Measurements from ENCODE around the gene NWD2. TPM values are rescaled to one million over a fixed set of nuclear protein-coding genes. Genes with fewer than 3 reads are reported as not detected.
A peak's percentile ranks its signal among the peaks of the same experiment; 100 is the strongest.

NWD2 gene
- total RNA-seq, 2 donors from 2014 or later: not detected

- peaks cover 91% of the 10 kb centered on the region for H3K27me3 Mint-ChIP-seq (ENCODE audit: insufficient read depth)
- H3K27ac ChIP-seq (ENCODE audit: low read depth, low read length): no peak overlapping the region
- no peaks in the 10 kb centered on the region for H3K36me3 Mint-ChIP-seq (ENCODE audit: low read depth)
- no peaks in the 10 kb centered on the region for H3K4me1 ChIP-seq (ENCODE audit: control insufficient read depth, insufficient read depth, low read length)
- DNase-seq: peak; percentile 66
- no peaks in the 10 kb centered on the region for H3K9me3 Mint-ChIP-seq
- TF ChIP-seq CTCF (conservative IDR thresholded peaks at IDR 0.05): no peak
- H3K9ac ChIP-seq (ENCODE audit: extremely low read depth, low read length, poor library complexity, severe bottlenecking): no peak overlapping the region
- WGBS, 2 experiments (ENCODE audit: insufficient coverage in 1 of 2, insufficient read length in 1 of 2): 0 to 10% methylated on average over 8 to 23 of the region's 23 CpGs
- H3K9me3 ChIP-seq (ENCODE audit: control insufficient read depth, low read length): no peaks in the 10 kb centered on the region
- H3K4me3 ChIP-seq (ENCODE audit: low read length): peak overlapping the region; percentile 77
- peak overlapping the region; percentile 54 for H3K4me3 Mint-ChIP-seq
- no peak overlapping the region for H3K27ac Mint-ChIP-seq
- H3K27me3 ChIP-seq (ENCODE audit: control insufficient read depth, insufficient read depth, low read length, poor library complexity, severe bottlenecking): peaks cover 69% of the 10 kb centered on the region
- no peaks in the 10 kb centered on the region for H3K36me3 ChIP-seq (ENCODE audit: control insufficient read depth, insufficient read depth, low read length)
- H3K4me1 Mint-ChIP-seq: peaks cover 24% of the 10 kb centered on the region
Observed at GRCh38 chr4:37245391-37245954, 930 bp downstream of the NWD2 start.

- Histone ChIP-seq H3K9me3 (ENCODE audit: control insufficient read depth, low read length) (no peaks in the 10 kb centered on the region), H3K9ac (ENCODE audit: extremely low read depth, low read length, poor library complexity, severe bottlenecking) (no peak overlapping the region), H3K27ac (ENCODE audit: low read depth, low read length) (no peak overlapping the region), H3K36me3 (ENCODE audit: control insufficient read depth, insufficient read depth, low read length) (no peaks in the 10 kb centered on the region), H3K4me3 (ENCODE audit: low read length) (no peak overlapping the region), H3K27me3 (ENCODE audit: control insufficient read depth, insufficient read depth, low read length, poor library complexity, severe bottlenecking) (peaks cover 69% of the 10 kb centered on the region), H3K4me1 (ENCODE audit: control insufficient read depth, insufficient read depth, low read length) (no peaks in the 10 kb centered on the region)
- no peaks in the 10 kb centered on the region for H3K9me3 Mint-ChIP-seq
- WGBS, 2 experiments (ENCODE audit: insufficient coverage in 1 of 2, insufficient read length in 1 of 2): 71 to 80% methylated on average over 4 to 6 of the region's 6 CpGs
- no peaks in the 10 kb centered on the region for H3K36me3 Mint-ChIP-seq (ENCODE audit: low read depth)
- no peak for DNase-seq
- peaks cover 79% of the 10 kb centered on the region for H3K27me3 Mint-ChIP-seq (ENCODE audit: insufficient read depth)
- H3K27ac Mint-ChIP-seq: no peak overlapping the region
- H3K4me3 Mint-ChIP-seq: no peak overlapping the region
- H3K4me1 Mint-ChIP-seq: peaks cover 24% of the 10 kb centered on the region
- no peak for TF ChIP-seq CTCF (conservative IDR thresholded peaks at IDR 0.05)
Observed at GRCh38 chr4:37246891-37247290, 2.3 kb downstream of the NWD2 start.

- Histone ChIP-seq H3K4me3 (ENCODE audit: low read length) (no peak overlapping the region), H3K9ac (ENCODE audit: extremely low read depth, low read length, poor library complexity, severe bottlenecking) (no peak overlapping the region), H3K36me3 (ENCODE audit: control insufficient read depth, insufficient read depth, low read length) (no peaks in the 10 kb centered on the region), H3K27ac (ENCODE audit: low read depth, low read length) (no peak overlapping the region), H3K4me1 (ENCODE audit: control insufficient read depth, insufficient read depth, low read length) (no peaks in the 10 kb centered on the region), H3K27me3 (ENCODE audit: control insufficient read depth, insufficient read depth, low read length, poor library complexity, severe bottlenecking) (peaks cover 5% of the 10 kb centered on the region), H3K9me3 (ENCODE audit: control insufficient read depth, low read length) (no peaks in the 10 kb centered on the region)
- Mint-ChIP-seq H3K36me3 (ENCODE audit: low read depth) (no peaks in the 10 kb centered on the region), H3K27me3 (ENCODE audit: insufficient read depth) (peaks cover 21% of the 10 kb centered on the region), H3K4me3 (no peak overlapping the region), H3K27ac (no peak overlapping the region), H3K4me1 (no peaks in the 10 kb centered on the region), H3K9me3 (no peaks in the 10 kb centered on the region)
- no peak for TF ChIP-seq CTCF (conservative IDR thresholded peaks at IDR 0.05)
- no peak for DNase-seq
- WGBS, 2 experiments (ENCODE audit: insufficient coverage in 1 of 2, insufficient read length in 1 of 2): 80 to 81% methylated on average over 1 of the region's 1 CpG
Observed at GRCh38 chr4:37258221-37258620, 13.7 kb downstream of the NWD2 start.
